HS-27A (cell line): ENCODE data around the gene CLIP2.
"Not testable (repeated sequence)": the region's sequence is repeated elsewhere in the genome, so short reads cannot be mapped to it uniquely, and the experiment has no call there.

ENCODE experiments used
- DNase-seq: peaks from one replicate; pipeline ENCODE4 v3.0.0-alpha.2; 2012; ENCODE audit warnings: low read depth, missing footprints

The CLIP2 gene

GRCh38 chr7:74371381-74372341 is 82.5 kb downstream of the CLIP2 start:
- DNase-seq = no peak

GRCh38 chr7:74372511-74373111 is 83.4 kb downstream of the CLIP2 start:
- no peak for DNase-seq

DNA sequence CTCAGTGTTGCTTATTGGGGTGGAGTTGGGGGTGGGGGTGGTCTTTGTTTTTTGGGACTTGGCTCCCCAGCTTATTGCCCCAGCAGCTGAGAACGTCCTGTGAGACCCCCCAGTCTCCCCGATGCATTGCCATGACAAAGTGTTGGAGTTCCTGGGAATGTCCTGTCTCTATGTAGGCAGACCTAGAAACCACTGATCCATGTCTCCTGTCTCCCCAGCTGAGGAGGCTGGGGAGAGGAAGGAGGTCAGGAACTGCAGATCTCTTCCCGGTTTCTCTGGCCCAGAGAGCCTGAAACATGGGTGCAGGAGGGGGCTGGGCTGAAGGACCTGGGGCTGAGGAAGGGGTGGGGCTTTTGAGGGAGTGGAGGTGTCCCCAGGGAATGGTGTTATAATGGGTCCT is 84.3 kb downstream of the CLIP2 start:
- DNase-seq = no peak

- DNase-seq = no peak
Measured at GRCh38 chr7:74375726-74376220, 86.6 kb downstream of the CLIP2 start.

DNA sequence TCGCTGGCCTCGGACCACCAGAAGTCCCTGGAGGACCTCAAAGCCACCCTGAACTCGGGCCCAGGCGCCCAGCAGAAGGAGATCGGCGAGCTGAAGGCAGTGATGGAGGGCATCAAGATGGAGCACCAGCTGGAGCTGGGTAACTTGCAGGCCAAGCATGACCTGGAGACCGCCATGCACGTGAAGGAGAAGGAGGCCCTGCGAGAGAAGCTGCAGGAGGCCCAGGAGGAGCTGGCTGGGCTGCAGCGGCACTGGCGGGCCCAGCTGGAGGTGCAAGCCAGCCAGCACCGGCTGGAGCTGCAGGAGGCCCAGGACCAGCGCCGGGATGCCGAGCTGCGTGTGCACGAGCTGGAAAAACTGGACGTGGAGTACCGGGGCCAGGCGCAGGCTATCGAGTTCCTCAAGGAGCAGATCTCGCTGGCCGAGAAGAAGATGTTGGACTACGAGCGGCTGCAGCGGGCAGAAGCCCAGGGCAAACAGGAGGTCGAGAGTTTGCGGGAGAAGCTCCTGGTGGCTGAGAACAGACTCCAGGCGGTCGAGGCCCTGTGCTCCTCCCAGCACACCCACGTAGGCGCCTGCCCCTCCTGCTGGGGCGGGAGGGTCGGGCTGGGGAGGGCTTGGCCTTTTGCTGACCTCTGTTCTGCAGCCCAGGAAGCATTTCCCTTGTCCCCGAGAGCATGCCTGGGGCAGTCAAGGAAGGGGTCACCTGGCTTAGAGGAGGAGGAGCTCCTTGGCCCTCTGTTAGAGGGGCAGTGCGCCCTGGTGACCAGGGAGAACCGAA is 87.2 kb downstream of the CLIP2 start:
- DNase-seq = no peak

GRCh38 chr7:74379938-74380337 is 90.7 kb downstream of the CLIP2 start:
- no peak for DNase-seq

GRCh38 chr7:74380720-74381119 is 91.5 kb downstream of the CLIP2 start:
- no peak for DNase-seq

- not testable (repeated sequence) for DNase-seq
Measured at GRCh38 chr7:74384086-74384485, 94.9 kb downstream of the CLIP2 start.

DNA sequence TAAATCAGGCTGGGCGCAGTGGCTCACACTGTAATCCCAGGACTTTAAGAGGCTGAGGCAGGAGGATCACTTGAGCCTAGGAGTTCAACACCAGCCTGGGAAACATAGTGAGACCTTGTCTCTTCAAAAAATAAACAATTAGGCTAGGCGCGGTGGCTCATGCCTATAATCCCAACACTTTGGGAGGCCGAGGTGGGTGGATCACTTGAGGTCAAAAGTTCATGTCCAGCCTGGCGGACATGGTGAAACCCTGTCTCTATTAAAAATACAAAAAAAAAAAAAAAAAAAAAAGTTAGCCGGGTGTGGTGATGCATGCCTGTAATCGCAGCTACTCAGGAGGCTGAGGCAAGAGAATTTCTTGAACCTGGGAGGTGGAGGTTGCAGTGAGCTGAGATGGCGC is 95.6 kb downstream of the CLIP2 start:
- DNase-seq = not testable (repeated sequence)

GRCh38 chr7:74387606-74388005 is 98.4 kb downstream of the CLIP2 start:
- no peak for DNase-seq

DNA sequence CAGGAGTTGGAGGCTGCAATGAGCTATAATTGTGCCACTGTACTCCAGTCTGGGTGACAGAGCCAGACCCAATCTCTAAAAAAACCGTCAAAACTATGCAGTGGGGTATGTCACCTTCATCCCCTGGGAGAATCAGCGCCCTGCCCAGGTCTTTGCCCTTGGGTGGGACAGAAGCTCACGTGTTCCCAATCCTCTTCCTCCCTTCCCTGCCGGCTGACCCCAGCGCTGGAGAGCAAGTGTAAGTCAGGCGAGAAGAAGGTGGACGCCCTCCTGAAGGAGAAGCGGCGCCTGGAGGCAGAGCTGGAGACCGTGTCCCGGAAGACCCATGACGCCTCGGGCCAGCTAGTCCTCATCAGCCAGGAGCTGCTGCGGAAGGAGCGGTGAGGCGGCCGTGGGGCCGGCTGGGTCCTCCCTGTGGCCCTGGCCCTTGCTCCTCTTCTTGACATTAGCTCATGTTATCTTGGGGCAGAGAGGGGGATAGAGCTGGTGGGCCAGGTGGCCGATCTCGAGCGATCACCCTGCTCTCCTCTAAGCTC is 99.7 kb downstream of the CLIP2 start:
- DNase-seq = no peak

GRCh38 chr7:74393722-74394121 is 104.5 kb downstream of the CLIP2 start:
- DNase-seq = not testable (repeated sequence)

DNA sequence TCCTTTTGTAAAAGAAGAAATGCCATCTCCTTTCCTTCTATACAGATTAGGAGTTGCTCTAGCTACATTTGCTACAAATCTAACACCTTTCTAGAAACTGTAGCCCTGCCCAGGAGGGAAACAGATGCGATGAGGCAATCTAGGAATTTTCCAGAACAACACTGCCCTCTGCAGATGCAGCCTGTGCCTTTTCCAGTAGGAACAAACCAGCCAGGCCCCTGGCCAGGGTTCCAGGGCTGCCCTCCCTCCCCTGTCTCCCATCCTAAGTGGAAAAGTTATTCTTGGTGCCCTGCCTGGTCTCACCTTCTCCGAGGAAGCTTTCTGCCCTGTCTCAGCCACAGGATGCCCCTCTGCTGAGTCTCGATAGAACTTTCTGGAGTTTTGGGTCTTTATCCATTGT is 105.4 kb downstream of the CLIP2 start:
- not testable (repeated sequence) for DNase-seq

DNA sequence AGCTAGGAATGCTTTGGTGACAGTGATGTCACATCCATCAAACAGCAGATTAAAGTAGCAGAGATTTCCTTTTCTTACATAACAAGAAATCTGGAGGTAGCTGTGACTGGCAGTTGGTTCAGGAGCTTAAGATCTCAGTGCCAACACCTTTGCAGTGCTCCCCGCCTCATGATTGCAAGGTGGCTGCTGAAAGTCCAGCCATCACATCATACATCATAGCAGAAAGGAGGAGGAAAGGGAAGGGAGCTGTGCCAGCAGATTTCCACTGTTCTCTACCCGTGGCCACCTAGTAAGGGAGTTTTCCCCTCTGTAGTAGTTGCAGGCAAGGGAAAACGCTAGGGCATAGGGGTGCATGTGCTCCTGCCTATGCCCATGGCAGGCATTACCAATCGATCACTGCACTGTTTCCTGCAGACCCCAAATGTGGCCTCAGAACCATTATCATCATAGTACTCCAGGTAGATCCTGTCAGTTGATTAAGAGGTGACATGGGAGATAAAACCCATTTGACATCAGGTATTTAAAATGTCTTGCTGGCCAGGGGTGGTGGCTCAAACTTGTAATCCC is 106.6 kb downstream of the CLIP2 start:
- no peak for DNase-seq

GRCh38 chr7:74396993-74397392 is 107.8 kb downstream of the CLIP2 start:
- DNase-seq = no peak

DNA sequence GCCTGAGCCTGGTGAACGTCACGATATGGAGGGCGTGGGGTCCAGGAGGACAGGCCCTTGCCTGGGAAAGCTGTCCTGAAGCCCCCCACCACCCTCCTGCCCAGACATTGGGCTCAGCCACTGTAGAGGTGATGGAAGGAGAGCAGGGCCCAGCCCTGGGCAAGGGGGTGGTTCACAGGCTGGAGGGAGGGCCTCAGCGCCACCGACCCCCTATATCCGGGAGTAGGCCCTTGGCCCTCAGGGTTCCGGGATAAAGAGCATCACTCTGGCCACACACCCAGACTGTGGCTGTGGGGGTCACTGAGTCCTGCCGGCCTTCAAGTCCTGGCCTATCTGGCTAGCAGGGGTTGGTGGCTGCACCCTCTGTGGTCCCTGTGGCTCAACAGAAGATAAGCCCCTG is 109.2 kb downstream of the CLIP2 start:
- no peak for DNase-seq

- DNase-seq = no peak
Measured at GRCh38 chr7:74399006-74399405, 109.8 kb downstream of the CLIP2 start.

DNA sequence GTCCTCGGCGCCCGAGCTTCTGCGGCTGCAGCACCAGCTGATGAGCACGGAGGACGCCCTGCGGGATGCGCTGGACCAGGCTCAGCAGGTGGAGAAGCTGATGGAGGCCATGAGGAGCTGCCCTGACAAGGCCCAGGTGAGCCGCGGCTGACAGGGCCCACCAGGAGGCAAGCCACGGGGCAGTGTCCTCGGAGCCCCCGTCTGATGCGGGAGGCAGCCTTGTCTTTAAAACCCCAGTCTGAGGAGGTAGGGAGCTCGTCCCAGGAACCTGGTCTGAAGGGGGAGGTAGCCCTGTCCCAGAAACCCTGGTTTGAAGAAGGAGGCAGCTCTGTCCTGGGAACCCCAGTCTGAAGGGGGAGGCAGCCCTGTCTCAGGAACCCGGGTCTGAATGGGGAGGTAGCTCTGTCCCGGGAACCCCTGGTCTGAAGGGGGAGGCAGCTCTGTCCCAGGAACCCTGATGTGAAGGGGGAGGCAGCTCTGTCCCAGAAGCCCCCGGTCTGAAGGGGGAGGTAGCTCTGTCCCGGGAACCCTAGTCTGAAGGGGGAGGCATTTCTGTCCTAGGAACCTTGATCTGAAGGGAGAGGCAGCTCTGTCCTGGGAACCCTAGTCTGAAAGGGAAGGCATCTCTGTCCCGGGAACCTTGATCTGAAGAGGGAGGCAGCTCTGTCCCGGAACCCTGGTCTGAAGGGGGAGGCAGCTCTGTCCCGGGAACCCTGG is 111.4 kb downstream of the CLIP2 start:
- DNase-seq = no peak

DNA sequence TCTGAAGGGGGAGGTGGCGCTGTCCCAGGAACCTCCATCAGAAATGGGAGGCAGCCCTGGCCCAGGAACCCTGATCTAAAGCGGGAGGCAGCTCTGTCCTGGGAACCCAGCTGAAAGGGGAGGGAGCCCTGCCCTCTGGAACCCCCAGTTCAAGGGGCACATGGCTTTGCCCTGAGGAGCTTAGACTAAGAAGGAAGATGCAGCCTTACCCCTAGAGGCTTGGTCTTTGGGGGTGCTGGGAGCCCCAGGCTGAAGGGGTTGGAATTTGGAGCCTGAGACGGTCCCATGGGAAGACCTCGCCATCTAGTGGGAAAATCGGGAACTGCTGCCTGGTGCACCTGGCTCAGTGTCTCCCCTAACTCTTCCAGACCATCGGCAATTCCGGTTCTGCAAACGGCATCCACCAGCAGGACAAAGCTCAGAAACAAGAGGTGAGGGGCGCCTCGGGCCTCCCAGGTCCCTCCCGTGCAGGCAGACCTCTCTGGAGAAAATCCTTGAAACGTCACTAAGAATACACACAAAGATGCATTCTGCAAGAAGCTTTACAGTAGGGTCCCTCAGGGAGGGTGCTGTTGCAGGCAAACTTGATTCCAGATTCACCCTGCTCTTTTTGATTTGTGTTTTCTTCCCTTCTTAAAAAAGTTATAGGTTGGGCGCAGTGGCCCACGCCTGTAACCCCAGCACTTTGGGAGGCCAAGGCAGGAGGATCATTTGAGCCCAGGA is 112.1 kb downstream of the CLIP2 start:
- DNase-seq = peak; percentile 30

DNA sequence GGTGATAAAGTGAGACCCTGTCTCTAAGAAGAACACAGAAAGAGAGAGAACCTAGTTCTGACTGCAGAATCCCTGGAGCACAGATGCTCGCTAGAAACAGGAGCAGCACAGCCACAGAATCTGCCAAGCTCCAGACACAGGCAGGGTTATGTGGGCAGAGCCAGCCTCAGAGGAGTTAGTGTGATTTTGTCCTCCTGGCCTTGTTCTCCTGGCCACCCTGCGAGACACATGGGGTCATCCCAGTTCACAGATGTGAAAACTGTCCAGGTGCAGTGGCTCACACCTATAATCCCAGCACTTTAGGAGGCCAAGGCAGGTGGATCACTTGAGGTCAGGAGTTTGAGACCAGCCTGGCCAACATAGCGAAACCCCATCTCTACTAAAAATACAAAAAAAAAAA is 113.5 kb downstream of the CLIP2 start:
- not testable (repeated sequence) for DNase-seq
